CD4-positive, CD25-positive, alpha-beta regulatory T cell (primary cell): ENCODE results near the gene CDKN1B. TPM values are rescaled to one million over a fixed set of nuclear protein-coding genes. Genes with fewer than 3 reads are reported as not detected.

Experiments
- ATAC-seq, 2 donors: fragments of 150-1000 bp; cut with Tn5 transposase; one replicate each; pipeline ENCODE4 v1.10.0; 2021; ENCODE audit warnings: low read depth in 2 of 2, moderate number of reproducible peaks in 2 of 2, moderate library complexity in 1 of 2
- DNase-seq, 3 donors: peaks; one replicate each; pipeline versions ENCODE4 v3.0.0 to v3.0.0-alpha.2; 2012 to 2022; ENCODE audit warnings: mixed read lengths in 1 of 3
- H3K27ac ChIP-seq: one replicate; pipeline ENCODE4 v1.7.0; 2013; ENCODE audit warnings: mild to moderate bottlenecking, low read length; ENCODE audit not compliant: insufficient read depth, poor library complexity, severe bottlenecking
- H3K27me3 ChIP-seq: one replicate; pipeline ENCODE4 v1.7.0; 2013; ENCODE audit warnings: low read length; ENCODE audit not compliant: control insufficient read depth, insufficient read depth
- H3K36me3 ChIP-seq: one replicate; pipeline ENCODE4 v1.7.0; 2013; ENCODE audit warnings: mild to moderate bottlenecking, low read length, moderate library complexity; ENCODE audit not compliant: control insufficient read depth, insufficient read depth
- H3K4me1 ChIP-seq: 2 replicates; pipeline ENCODE4 v1.7.0; 2013; ENCODE audit warnings: mild to moderate bottlenecking, low read length; ENCODE audit not compliant: insufficient read depth, control insufficient read depth, poor library complexity, severe bottlenecking
- H3K4me3 ChIP-seq: one replicate; pipeline ENCODE4 v1.7.0; 2013; ENCODE audit warnings: low read depth, mild to moderate bottlenecking, low read length, moderate library complexity
- H3K9me3 ChIP-seq, 2 experiments: 1 replicate in 1 of 2; 2 replicates in 1 of 2; pipeline ENCODE4 v1.7.0; 2013; ENCODE audit warnings: low read length in 2 of 2, mild to moderate bottlenecking in 1 of 2, moderate library complexity in 1 of 2; ENCODE audit not compliant: control insufficient read depth in 2 of 2
- H3K27ac Mint-ChIP-seq, 3 donors: one replicate each; pipeline ENCODE4 v1.8.0; 2020 to 2022; ENCODE audit warnings: mild to moderate bottlenecking in 3 of 3, mixed read lengths in 3 of 3, moderate library complexity in 2 of 3
- H3K27me3 Mint-ChIP-seq: one replicate; pipeline ENCODE4 v1.8.0; 2022; ENCODE audit warnings: mild to moderate bottlenecking, mixed read lengths
- H3K36me3 Mint-ChIP-seq: one replicate; pipeline ENCODE4 v1.8.0; 2020; ENCODE audit warnings: mixed read lengths
- H3K4me1 Mint-ChIP-seq, 4 donors: one replicate each; pipeline ENCODE4 v1.8.0; 2020 to 2022; ENCODE audit warnings: mixed read lengths in 4 of 4, mild to moderate bottlenecking in 1 of 4
- H3K4me3 Mint-ChIP-seq, 4 donors: one replicate each; pipeline ENCODE4 v1.8.0; 2020 to 2022; ENCODE audit warnings: mild to moderate bottlenecking in 4 of 4, mixed read lengths in 4 of 4, moderate library complexity in 3 of 4
- H3K9me3 Mint-ChIP-seq, 7 donors: one replicate each; pipeline ENCODE4 v1.8.0; 2020 to 2022; ENCODE audit warnings: mixed read lengths in 7 of 7, mild to moderate bottlenecking in 3 of 7, moderate library complexity in 2 of 7
- polyA plus RNA-seq, 4 donors: library from polyadenylated mRNA; unstranded; fragments of 300-500 nt; fragmentation: Illumina TruSeq; gene quantifications; one replicate each; pipeline ENCODE4 v1.2.3, GENCODE V29; 2021
- total RNA-seq: library from RNA; stranded (reverse); gene quantifications from one replicate; pipeline ENCODE4 v1.2.3, GENCODE V29; 2022

The CDKN1B gene
- total and polyA plus RNA-seq, 5 donors from 2014 or later, result 13.4 to 391 (median 23.3) TPM

DNA sequence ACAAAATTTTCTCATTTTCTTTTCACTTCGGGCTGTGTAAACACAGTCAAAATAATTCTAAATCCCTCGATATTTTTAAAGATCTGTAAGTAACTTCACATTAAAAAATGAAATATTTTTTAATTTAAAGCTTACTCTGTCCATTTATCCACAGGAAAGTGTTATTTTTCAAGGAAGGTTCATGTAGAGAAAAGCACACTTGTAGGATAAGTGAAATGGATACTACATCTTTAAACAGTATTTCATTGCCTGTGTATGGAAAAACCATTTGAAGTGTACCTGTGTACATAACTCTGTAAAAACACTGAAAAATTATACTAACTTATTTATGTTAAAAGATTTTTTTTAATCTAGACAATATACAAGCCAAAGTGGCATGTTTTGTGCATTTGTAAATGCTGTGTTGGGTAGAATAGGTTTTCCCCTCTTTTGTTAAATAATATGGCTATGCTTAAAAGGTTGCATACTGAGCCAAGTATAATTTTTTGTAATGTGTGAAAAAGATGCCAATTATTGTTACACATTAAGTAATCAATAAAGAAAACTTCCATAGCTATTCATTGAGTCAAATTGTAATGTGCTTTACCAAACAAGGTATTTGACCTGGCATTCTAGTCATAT, 4.8 kb downstream of the CDKN1B start:
- peaks cover 0 to 10% (median 0%) of the 10 kb centered on the region in 7 donors for H3K9me3 Mint-ChIP-seq
- DNase-seq (no peak), ATAC-seq (no peak)
- no peaks in the 10 kb centered on the region for H3K9me3 ChIP-seq
- H3K4me1 Mint-ChIP-seq, result peaks cover 12 to 31% (median 13%) of the 10 kb centered on the region in 4 donors
- peaks cover 46% of the 10 kb centered on the region for H3K36me3 Mint-ChIP-seq
- no peaks in the 10 kb centered on the region for H3K27me3 ChIP-seq
- H3K27me3 Mint-ChIP-seq, result peaks cover 13% of the 10 kb centered on the region
- H3K4me1 ChIP-seq, result peaks cover 44% of the 10 kb centered on the region
- peak overlapping the region; percentile 98 for H3K27ac ChIP-seq
- peak overlapping the region; percentile 97 to 99 (median 98) for H3K27ac Mint-ChIP-seq
- peak overlapping the region; percentile 100 for H3K4me3 ChIP-seq
- peak overlapping the region; percentile 91 to 99 (median 99) for H3K4me3 Mint-ChIP-seq
- H3K36me3 ChIP-seq, result peaks cover 38% of the 10 kb centered on the region

DNA sequence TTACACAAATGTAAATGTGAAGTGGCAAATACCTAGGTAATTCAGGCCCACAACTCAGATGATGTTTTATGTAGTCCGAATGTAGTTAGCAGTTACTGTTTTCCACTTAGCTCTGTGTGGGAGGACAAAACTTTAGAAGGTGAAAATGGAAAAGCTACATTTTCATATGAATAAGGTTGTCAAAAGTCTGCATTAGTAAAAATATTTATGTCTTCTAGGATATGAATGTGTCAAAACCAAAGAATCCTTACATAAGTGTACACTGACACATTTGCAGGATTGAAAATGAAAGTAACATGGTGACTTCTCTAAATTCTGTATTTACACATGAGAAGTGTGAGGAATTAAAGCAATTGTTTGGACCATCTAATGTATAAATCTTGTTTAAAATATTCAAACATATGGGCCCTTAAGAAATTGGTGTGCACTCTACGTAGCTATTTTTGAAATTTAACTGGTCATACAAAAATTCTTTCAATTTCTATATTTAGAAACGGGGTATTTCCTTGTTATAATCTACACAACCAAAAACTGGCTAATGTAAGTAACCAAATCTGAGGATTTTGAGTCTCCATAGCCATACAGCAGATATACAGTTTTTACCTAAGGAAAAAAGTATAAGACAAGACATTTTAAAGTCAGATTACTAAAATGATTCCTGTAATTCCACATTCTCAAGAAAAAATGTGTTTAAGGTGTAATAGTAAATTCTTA, 5.4 kb downstream of the CDKN1B start:
- peaks cover 41% of the 10 kb centered on the region for H3K36me3 Mint-ChIP-seq
- H3K4me1 Mint-ChIP-seq, result peaks cover 13 to 34% (median 14%) of the 10 kb centered on the region in 4 donors
- Histone ChIP-seq H3K27me3 (no peaks in the 10 kb centered on the region), H3K4me1 (peaks cover 48% of the 10 kb centered on the region), H3K4me3 (peak overlapping the region; percentile 100), H3K36me3 (peaks cover 38% of the 10 kb centered on the region), H3K27ac (peak overlapping the region; percentile 98), H3K9me3 (no peaks in the 10 kb centered on the region)
- H3K4me3 Mint-ChIP-seq, result peak overlapping the region; percentile 91 to 99 (median 98)
- DNase-seq (peak in 2 of 3 donors; percentile 45 to 70), ATAC-seq (no peak)
- peaks cover 0 to 8% (median 0%) of the 10 kb centered on the region in 7 donors for H3K9me3 Mint-ChIP-seq
- H3K27ac Mint-ChIP-seq, result peak overlapping the region; percentile 97 to 98 (median 97)
- peaks cover 13% of the 10 kb centered on the region for H3K27me3 Mint-ChIP-seq

GRCh38 chr12:12723149-12723680, 6.0 kb downstream of the CDKN1B start:
- peaks cover 38% of the 10 kb centered on the region for H3K36me3 Mint-ChIP-seq
- H3K9me3 Mint-ChIP-seq, result peaks cover 0 to 8% (median 0%) of the 10 kb centered on the region in 7 donors
- Histone ChIP-seq H3K36me3 (peaks cover 34% of the 10 kb centered on the region), H3K27me3 (no peaks in the 10 kb centered on the region), H3K9me3 (no peaks in the 10 kb centered on the region), H3K27ac (peak overlapping the region; percentile 98), H3K4me3 (peak overlapping the region; percentile 100), H3K4me1 (peaks cover 54% of the 10 kb centered on the region)
- peak overlapping the region; percentile 91 to 99 (median 98) for H3K4me3 Mint-ChIP-seq
- H3K4me1 Mint-ChIP-seq, result peaks cover 17 to 41% (median 18%) of the 10 kb centered on the region in 4 donors
- H3K27me3 Mint-ChIP-seq, result peaks cover 13% of the 10 kb centered on the region
- H3K27ac Mint-ChIP-seq, result peak overlapping the region; percentile 97 to 98 (median 97)
- ATAC-seq (no peak), DNase-seq (peak in 1 of 3 donors; percentile 49)

DNA sequence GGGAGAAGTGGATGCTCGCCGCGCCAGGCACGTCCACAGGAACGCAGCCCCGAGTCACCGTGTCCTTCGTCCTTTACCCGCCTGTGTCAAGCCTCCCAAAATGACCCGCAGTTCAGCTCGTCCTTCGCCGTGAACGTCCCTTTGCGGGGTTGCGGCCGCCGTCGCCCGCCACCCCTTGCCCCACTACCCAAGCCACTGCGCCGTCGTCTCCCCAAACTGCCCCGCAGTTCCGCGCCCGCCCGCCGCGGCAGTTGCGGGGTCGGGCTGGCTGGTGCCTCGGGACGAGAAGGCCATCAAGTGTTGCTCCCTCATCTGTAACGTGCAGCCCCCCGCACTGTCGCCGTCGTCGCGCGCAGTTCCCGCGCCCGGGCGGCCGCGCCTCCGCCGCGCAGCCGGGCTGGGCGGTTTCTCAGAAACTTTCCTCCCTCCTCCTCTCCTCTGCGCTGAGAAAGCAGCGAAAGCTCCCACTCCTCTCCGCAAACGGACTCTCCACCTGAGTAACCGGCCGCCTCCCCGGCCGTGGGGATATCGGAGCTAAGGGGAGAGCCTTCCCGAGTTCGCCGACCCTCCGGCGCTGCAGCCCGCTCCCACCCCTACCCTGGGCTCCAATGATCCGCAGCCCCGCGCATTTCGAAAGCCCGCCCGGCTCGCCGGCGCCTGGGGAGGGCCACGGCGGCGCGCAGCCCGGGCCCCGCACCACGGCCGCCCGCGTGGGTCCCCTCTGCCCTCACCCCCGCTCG, 6.7 kb downstream of the CDKN1B start:
- DNase-seq, result peak; percentile 21 to 58 (median 56)
- H3K4me3 Mint-ChIP-seq, result peak overlapping the region; percentile 91 to 99 (median 98)
- peaks cover 36% of the 10 kb centered on the region for H3K36me3 Mint-ChIP-seq
- H3K4me3 ChIP-seq, result peak overlapping the region; percentile 100
- no peaks in the 10 kb centered on the region for H3K9me3 ChIP-seq
- H3K4me1 ChIP-seq, result peaks cover 60% of the 10 kb centered on the region
- peak overlapping the region; percentile 97 to 98 (median 97) for H3K27ac Mint-ChIP-seq
- H3K36me3 ChIP-seq, result peaks cover 28% of the 10 kb centered on the region
- peaks cover 21 to 47% (median 25%) of the 10 kb centered on the region in 4 donors for H3K4me1 Mint-ChIP-seq
- no peaks in the 10 kb centered on the region for H3K27me3 ChIP-seq
- ATAC-seq, result no peak
- peaks cover 0 to 8% (median 1%) of the 10 kb centered on the region in 7 donors for H3K9me3 Mint-ChIP-seq
- H3K27me3 Mint-ChIP-seq, result peaks cover 13% of the 10 kb centered on the region
- peak overlapping the region; percentile 98 for H3K27ac ChIP-seq

GRCh38 chr12:12724421-12725085, 7.4 kb downstream of the CDKN1B start:
- peaks cover 0 to 8% (median 1%) of the 10 kb centered on the region in 7 donors for H3K9me3 Mint-ChIP-seq
- H3K27ac Mint-ChIP-seq, result peak overlapping the region; percentile 96 to 99 (median 97)
- Histone ChIP-seq H3K27ac (peak overlapping the region; percentile 98), H3K4me3 (peak overlapping the region; percentile 86), H3K36me3 (peaks cover 21% of the 10 kb centered on the region), H3K4me1 (peaks cover 66% of the 10 kb centered on the region), H3K9me3 (no peaks in the 10 kb centered on the region), H3K27me3 (no peaks in the 10 kb centered on the region)
- H3K4me1 Mint-ChIP-seq, result peaks cover 24 to 53% (median 29%) of the 10 kb centered on the region in 4 donors
- H3K27me3 Mint-ChIP-seq, result peaks cover 13% of the 10 kb centered on the region
- no peak for DNase-seq
- ATAC-seq, result no peak
- H3K4me3 Mint-ChIP-seq, result peak overlapping the region; percentile 91 to 95 (median 93)
- H3K36me3 Mint-ChIP-seq, result peaks cover 32% of the 10 kb centered on the region

DNA sequence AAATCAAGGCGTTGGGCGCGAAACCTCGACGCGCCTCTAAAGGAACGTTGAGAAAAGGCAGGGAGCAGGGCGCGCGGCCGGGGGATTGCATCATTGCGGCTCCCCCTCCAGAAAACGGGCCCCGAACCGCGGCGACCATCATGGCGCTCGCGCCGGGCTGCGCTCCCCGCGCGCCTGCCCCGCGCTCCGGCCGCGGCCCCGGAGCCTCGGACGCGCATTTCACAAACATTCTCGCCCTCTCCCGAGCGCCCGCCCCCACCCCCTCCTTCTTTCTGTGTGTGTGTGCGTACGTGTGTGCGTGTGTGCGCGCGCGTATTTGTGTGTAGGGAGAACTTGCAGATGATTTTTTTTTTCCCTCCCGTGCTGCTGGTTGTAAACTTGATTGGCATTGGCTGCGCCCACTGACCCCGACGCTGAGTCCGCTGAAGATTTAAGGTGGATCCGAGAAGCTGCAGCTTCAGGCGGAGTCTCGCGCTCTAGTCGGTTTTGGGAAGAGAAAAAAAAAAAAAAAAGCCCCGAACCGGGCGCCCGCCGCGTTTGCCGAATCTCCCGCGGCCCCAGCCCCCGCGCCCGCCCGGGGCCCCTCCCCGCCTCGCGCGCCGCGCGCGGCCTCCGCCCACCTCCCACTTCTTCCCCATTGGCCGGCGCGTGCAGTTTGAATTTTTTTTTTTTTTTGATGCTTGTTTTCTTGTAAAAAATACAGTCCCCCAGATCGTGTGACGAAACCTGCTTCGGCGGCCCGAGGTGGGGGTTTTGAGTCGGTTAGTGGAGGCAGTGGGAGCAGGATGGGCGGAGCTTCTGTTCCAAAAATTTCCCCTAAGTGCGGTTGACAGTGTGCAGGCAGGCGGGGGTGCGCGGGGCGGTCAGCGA, 8.2 kb downstream of the CDKN1B start:
- H3K27ac Mint-ChIP-seq, result peak overlapping the region; percentile 97 to 99 (median 99)
- Histone ChIP-seq H3K4me1 (peaks cover 67% of the 10 kb centered on the region), H3K4me3 (peak overlapping the region; percentile 89), H3K27ac (peak overlapping the region; percentile 98), H3K36me3 (peaks cover 14% of the 10 kb centered on the region), H3K9me3 (no peaks in the 10 kb centered on the region), H3K27me3 (no peaks in the 10 kb centered on the region)
- DNase-seq (peak; percentile 93 to 99 (median 95)), ATAC-seq (peak; percentile 71 to 74)
- H3K27me3 Mint-ChIP-seq, result peaks cover 13% of the 10 kb centered on the region
- H3K4me1 Mint-ChIP-seq, result peaks cover 27 to 57% (median 31%) of the 10 kb centered on the region in 4 donors
- peaks cover 28% of the 10 kb centered on the region for H3K36me3 Mint-ChIP-seq
- H3K4me3 Mint-ChIP-seq, result peak overlapping the region; percentile 91 to 99 (median 95)
- peaks cover 0 to 8% (median 1%) of the 10 kb centered on the region in 7 donors for H3K9me3 Mint-ChIP-seq
